ENCODE measurements around the gene SCD5.

Gene SCD5

GRCh38 chr4:82624819-82625218 is 173.8 kb downstream of the SCD5 start:
- no peak for DNase-seq

DNA sequence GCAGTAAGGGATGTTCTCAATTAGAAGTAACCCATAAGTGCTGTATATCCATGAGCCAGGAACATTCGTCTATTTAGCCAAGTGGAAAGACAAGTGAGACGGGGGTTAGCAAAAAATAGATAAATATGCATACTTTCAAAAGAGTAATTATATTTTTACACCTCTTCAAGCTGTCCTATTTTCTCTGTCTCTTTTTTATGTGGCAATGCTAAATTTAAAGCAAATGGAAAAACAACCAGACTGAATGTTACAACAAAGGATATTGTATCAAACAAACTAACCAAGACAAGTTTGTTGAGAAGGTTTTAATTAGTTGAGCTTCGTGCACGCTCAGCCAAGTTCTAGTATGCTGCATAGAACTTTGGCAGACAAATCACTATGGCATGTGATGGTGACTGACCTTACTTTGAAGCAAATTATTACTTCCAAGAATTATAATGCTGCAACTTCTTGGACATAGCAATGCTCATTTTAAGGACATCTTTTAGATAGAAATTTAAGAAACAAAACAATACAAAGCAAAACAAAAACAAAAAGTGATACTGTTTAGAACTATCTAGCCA is 175.4 kb downstream of the SCD5 start:
- DNase-seq = no peak

GRCh38 chr4:82621251-82621650 is 177.3 kb downstream of the SCD5 start:
- DNase-seq = no peak

GRCh38 chr4:82620126-82620735 is 178.4 kb downstream of the SCD5 start:
- no peak for DNase-seq

DNA sequence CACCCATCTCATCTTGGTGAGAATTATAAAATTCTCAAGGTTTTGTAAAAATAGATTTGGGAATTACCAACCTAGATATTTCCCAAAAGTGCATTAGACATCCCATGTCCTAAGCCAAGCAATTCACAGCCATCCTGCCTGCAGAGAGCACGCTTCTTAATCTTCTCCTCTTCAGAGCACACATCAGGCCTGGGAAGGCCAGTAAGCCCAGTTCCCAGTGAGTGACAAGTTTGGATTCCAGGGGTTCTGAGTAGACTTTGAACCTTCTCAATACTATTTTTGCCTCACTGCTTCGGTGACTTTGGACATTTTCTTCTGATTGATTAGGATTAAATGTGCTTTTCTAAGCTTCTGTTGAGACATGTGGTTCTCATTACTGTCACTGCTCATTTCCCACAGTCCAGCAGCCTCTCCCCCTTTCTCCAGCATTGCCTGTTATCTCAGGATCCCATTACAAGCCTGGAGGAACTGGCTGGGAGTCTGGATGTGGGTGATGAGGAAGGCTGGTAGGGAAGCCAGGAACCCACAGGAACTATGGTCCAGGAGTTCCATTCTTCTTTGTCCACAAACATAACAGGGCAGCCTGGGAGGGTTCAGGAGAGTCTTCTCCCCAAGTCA is 180.4 kb downstream of the SCD5 start:
- no peak for DNase-seq

DNA sequence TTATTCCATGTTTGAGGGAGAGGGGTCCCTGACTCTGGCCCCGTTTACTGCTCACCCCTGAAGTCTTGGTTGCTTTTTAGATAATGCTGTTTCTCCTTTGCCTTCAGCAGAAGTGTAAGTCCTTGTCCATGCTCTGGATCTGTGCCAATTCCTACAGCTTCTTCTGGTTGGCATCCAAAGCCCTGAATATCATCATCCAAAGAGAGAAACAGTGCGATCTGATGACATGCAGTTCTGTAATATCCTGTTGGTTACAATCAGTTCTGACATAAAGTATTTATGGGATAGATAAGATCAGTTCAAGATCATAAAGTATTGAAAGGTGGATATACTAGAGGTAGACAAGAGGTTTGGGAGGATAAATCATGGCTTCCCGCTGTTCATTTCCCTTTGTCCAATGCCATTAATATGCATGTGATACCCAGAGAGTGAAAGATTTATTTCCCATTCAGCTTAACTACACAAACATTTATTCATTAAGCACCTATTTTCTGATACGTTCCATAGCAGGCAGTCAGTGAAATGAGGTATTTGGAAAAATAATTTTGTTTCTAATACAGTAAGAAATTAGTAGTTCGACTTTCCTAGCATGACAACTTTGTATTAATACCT is 183.7 kb downstream of the SCD5 start:
- no peak for DNase-seq

DNA sequence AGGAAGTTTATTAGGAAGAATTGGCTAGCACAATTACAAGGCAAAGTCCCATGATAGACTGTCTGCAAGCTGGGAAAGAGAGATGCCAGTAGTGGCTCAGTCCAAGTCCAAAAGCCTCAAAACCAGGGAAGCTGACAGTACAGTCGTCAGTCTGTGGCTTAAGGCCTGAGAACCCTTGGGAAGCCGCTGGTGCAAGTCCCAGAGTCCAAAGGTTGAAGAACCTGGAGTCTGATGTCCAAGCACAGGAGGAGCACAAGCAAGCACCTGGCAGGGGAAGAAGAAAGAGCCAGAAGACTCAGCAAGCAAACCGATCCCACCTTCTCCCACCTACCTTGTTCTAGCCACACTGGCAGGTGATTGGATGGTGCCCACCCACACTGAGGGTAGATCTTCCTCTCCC is 185.5 kb downstream of the SCD5 start:
- no peak for DNase-seq

GRCh38 chr4:82611982-82612381 is 186.6 kb downstream of the SCD5 start:
- no peak for DNase-seq

GRCh38 chr4:82611527-82611926 is 187.1 kb downstream of the SCD5 start:
- DNase-seq = no peak

- DNase-seq = no peak
Observed at GRCh38 chr4:82610041-82610440, 188.6 kb downstream of the SCD5 start.

- no peak for DNase-seq
Observed at GRCh38 chr4:82606622-82607021, 192.0 kb downstream of the SCD5 start.

DNA sequence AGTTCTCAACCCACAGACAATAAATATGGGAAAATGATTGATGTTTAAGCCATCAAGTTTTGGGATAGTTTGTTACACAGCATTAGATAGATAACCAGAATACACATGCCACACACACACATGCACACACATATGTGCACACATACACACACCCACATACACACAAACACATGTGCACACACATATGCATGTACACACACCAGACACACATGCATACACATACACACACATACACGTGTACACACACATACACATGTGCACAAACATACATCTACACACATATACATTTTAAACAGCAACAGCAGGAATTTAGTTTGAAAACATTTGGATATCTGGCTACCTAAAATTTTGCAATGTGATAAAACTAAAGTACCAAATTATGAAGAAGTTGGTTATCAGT is 194.1 kb downstream of the SCD5 start:
- no peak for DNase-seq

DNA sequence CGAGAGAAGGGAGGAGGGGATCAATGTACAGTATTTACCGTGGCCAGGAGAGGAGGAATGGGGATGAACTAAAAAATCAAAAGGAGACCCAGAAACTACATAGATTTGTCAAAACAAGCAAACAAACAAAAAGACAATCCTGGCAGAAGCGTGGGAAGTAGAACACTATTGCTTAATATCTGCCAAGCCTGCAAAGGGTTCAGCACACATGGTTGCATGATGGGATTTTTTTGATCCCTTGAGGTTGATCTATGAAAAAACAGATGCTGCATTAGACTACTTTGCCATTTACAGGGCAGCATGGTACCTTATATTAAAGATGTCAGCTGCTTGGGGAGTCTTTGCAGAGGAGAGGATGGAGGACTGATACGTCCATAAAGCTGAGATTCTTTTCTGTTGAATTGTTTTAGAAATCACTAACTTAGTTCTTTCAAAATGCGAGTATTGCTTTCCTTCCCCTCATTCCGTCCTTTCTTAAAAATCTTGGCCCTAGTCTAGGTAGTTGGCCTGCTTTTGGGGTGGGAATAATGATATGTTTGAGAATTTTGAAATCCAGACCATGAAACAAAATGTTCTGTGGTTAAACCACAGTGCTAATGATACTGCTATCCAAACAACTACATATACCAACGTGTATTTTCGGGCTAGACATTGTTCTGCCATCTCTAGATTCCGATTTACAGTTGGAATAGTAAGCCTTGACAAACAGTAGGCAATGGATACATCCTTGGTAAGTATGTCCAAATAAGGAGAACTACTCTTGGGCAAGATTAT is 197.2 kb downstream of the SCD5 start:
- DNase-seq = no peak

DNA sequence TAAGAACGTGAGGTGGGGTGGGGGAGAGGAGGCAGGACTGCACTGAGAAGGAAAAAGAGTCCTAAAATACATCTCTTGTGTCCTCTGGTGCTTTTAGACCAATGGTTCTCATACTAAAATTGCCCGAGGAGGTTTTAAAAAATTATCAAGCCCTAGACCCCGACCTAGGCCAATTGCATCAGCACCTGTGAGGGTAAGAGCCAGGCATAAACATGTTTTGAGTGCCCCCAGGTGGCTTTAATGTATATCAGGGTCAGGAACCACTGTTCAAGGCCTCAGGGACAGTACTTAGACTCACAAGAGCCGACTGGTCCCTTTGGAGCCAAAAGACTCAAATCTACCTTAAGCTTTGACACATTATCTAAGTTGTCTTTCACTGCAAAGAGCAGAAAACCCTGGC is 199.3 kb downstream of the SCD5 start:
- DNase-seq = no peak

DNA sequence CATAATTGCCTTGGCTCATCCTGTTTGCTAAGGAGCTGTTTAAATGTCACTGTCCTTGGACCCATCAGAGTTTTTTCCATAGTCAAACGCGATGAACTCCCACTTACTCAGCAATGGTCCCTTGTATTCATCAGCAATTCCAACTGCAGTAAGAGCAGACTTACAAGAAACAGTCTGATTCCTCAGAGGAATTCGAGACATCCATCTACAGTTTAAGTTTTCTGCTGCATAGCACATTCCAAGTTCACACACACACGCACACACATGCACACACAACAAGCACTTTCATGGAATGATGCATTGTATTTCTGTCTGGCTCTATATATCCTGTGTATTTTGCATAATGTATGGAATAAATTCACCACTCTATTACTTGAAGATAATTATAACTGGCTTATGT is 204.1 kb downstream of the SCD5 start:
- DNase-seq = no peak

- no peak for DNase-seq
Observed at GRCh38 chr4:82593411-82593810, 205.2 kb downstream of the SCD5 start.

GRCh38 chr4:82592639-82593038 is 206.0 kb downstream of the SCD5 start:
- no peak for DNase-seq

- no peak for DNase-seq
Observed at GRCh38 chr4:82591592-82591991, 207.0 kb downstream of the SCD5 start.

- DNase-seq = no peak
Observed at GRCh38 chr4:82589756-82590155, 208.8 kb downstream of the SCD5 start.

GRCh38 chr4:82588771-82589270 is 209.8 kb downstream of the SCD5 start:
- no peak for DNase-seq

- no peak for DNase-seq
Observed at GRCh38 chr4:82587826-82588540, 210.6 kb downstream of the SCD5 start.

DNA sequence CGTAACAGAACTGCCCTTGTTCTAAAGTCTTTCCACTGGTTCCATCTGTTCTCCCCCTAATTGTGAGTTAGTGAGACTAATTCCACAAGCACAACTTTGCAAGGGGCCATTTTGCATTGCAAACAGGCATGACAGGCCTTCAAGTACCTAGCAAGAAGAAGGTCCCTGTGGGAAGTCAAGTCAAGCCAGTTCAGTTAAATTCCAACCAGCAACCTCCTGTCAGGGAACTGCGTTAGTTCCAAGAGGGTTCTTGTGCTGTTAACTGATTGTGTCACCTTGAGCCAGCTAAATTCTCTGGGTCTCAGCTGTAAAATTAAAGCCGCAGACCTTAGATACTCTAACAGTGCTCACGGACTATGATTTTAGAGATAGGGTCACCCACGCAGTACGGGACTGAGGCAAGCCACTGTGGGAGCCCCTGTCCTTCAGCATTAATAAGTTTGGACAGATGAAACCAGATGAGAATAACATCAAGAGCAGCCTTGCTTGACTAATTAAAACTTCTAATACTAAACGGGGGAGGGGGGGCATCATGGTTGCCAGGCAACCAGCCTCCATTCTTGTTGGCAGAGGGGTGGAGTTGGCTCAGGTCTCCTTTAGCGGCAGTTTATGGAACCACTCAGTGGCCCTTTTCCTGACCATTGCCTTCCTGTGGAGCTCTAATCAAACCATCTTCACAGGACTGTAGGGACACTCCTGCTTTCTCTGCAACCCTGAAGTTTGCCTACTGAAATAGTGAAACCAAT is 212.7 kb downstream of the SCD5 start:
- DNase-seq = no peak

All from NCI-H774 (cell line).